Tibial nerve (tissue), 4 donors: ENCODE results near the gene LAMP1. TPM values are rescaled to one million over a fixed set of nuclear protein-coding genes. Genes with fewer than 3 reads are reported as not detected.
"Not testable (repeated sequence)": the region's sequence is repeated elsewhere in the genome, so short reads cannot be mapped to it uniquely, and the experiment has no call there.

Experiments used
- DNase-seq, 2 donors: peaks; one replicate each; pipeline ENCODE4 v3.0.0-alpha.2; 2019; ENCODE audit warnings: low spot score in 2 of 2
- H3K27ac ChIP-seq, 4 donors: fragments of 200-600 bp; sonication (generic) in 3 of 4; one replicate each; pipeline ENCODE4 v1.5.1; 2017 to 2019; ENCODE audit warnings: mild to moderate bottlenecking in 1 of 4
- H3K27me3 ChIP-seq, 2 donors: fragments of 200-600 bp; sonication (generic) in 1 of 2; one replicate each; pipeline versions ENCODE4 v1.5.1 to v1.6.0; 2017 to 2019
- H3K36me3 ChIP-seq, 3 donors: fragments of 200-600 bp; sonication (generic); one replicate each; pipeline ENCODE4 v1.5.1; 2018 to 2019
- H3K4me1 ChIP-seq, 4 donors: fragments of 200-600 bp; sonication (generic) in 3 of 4; one replicate each; pipeline ENCODE4 v1.5.1; 2017 to 2019
- H3K4me3 ChIP-seq, 4 donors: fragments of 200-600 bp; sonication (generic) in 3 of 4; one replicate each; pipeline ENCODE4 v1.5.1; 2017 to 2019; ENCODE audit warnings: mild to moderate bottlenecking in 1 of 4, moderate library complexity in 1 of 4
- H3K9me3 ChIP-seq, 4 donors: fragments of 200-600 bp; sonication (generic) in 3 of 4; one replicate each; pipeline ENCODE4 v1.5.1; 2017 to 2019
- CTCF ChIP-seq, 5 experiments: fragments of 200-600 bp in 3 of 5; fragments of 450-650 bp in 2 of 5; sonication (generic) in 3 of 5; IDR thresholded peaks; one replicate each; pipeline ENCODE4 v1.5.1; 2016 to 2019; ENCODE audit warnings: antibody characterized with exemption in 5 of 5, mild to moderate bottlenecking in 3 of 5, moderate library complexity in 2 of 5
- EP300 ChIP-seq, 2 donors: sonication (generic); formaldehyde crosslinking; IDR thresholded peaks; one replicate each; pipeline ENCODE4 v1.6.1; 2017; ENCODE audit warnings: antibody characterized with exemption in 2 of 2, mild to moderate bottlenecking in 1 of 2
- POLR2A ChIP-seq, 2 donors: fragments of 450-650 bp; IDR thresholded peaks; one replicate each; pipeline ENCODE4 v1.6.1; 2017; ENCODE audit warnings: antibody characterized with exemption in 2 of 2, mild to moderate bottlenecking in 2 of 2, moderate library complexity in 2 of 2
- WGBS, 2 donors: methylation state at CpG; one replicate each; pipeline ENCODE4 v1.1.5; 2018; 5-methylcytosine and 5-hydroxymethylcytosine counted together
- total RNA-seq, 4 donors: library from RNA; depleted of rRNA; stranded (reverse); fragments of >200 nt; gene quantifications; one replicate each; pipeline ENCODE4 v1.1.0, GENCODE V29; 2016

LAMP1 gene
- total RNA-seq, 4 donors from 2014 or later, result 114 to 166 (median 130) TPM

DNA sequence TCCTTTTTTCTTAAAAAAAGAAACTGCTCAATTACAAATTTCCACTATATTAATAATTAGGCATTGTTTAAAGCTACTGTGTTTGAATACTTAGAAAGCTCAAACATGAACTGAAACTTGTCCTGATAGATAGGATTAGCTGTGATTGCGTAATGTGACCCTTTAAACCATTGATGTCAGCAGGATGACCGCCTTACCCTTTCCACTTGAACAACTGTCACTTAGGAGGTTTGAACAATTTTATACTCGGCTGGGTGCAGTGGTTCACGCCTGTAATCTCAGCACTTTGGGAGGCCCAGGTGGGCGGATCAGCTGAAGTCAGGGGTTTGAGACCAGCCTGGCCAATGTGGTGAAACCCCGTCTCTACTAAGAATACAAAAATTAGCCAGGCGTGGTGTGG, 2.9 kb downstream of the LAMP1 start:
- H3K27ac ChIP-seq, result no peak overlapping the region
- no peak overlapping the region for H3K4me3 ChIP-seq
- 74 to 88% methylated on average over 7 of the region's 7 CpGs for WGBS, 2 donors
- H3K9me3 ChIP-seq, result no peaks in the 10 kb centered on the region
- H3K4me1 ChIP-seq, result peaks cover 0 to 55% (median 7%) of the 10 kb centered on the region in 4 donors
- DNase-seq, result no peak
- H3K36me3 ChIP-seq, result no peaks in the 10 kb centered on the region
- no peak for TF ChIP-seq EP300 (IDR thresholded peaks at IDR 0.05)
- TF ChIP-seq CTCF (IDR thresholded peaks at IDR 0.05), result no peak
- TF ChIP-seq POLR2A (IDR thresholded peaks at IDR 0.05), result no peak
- H3K27me3 ChIP-seq, result no peaks in the 10 kb centered on the region

GRCh38 chr13:113302986-113303385, 5.9 kb downstream of the LAMP1 start:
- TF ChIP-seq EP300 (IDR thresholded peaks at IDR 0.05), result no peak
- no peak for TF ChIP-seq CTCF (IDR thresholded peaks at IDR 0.05)
- no peak for TF ChIP-seq POLR2A (IDR thresholded peaks at IDR 0.05)
- Histone ChIP-seq H3K4me1 (peaks cover 0 to 43% (median 0%) of the 10 kb centered on the region in 4 donors), H3K36me3 (peaks cover 0 to 15% (median 0%) of the 10 kb centered on the region in 3 donors), H3K4me3 (no peak overlapping the region), H3K27me3 (no peaks in the 10 kb centered on the region), H3K27ac (no peak overlapping the region), H3K9me3 (no peaks in the 10 kb centered on the region)
- DNase-seq, result no peak
- WGBS, 2 donors, result 69 to 85% methylated on average over 7 of the region's 7 CpGs

DNA sequence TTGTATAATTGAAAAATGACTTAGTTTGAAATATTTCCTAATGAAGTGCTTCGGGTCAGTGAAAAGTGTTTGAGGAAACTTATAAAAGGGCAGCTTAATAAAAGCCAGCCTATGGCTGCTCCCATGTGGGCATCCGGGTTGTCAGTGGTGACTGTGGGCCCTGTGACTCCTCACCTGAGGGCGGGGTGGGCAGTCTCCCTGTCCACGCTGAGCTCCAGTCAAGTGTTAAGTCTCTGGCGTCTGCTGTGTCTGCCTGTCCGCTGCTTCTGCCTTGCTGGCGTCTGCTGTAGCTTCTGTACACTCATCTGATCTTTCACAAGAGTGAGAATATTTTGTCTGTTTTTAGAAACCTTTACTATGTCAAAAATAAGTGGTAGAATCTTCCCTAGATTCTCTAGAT, 7.1 kb downstream of the LAMP1 start:
- TF ChIP-seq EP300 (IDR thresholded peaks at IDR 0.05), result no peak
- no peak for TF ChIP-seq POLR2A (IDR thresholded peaks at IDR 0.05)
- TF ChIP-seq CTCF (IDR thresholded peaks at IDR 0.05), result no peak
- H3K27ac ChIP-seq, result no peak overlapping the region
- WGBS, 2 donors, result 88 to 89% methylated on average over 7 of the region's 7 CpGs
- no peaks in the 10 kb centered on the region for H3K9me3 ChIP-seq
- no peaks in the 10 kb centered on the region for H3K27me3 ChIP-seq
- no peak overlapping the region for H3K4me3 ChIP-seq
- H3K36me3 ChIP-seq, result peaks cover 0 to 15% (median 0%) of the 10 kb centered on the region in 3 donors
- DNase-seq, result no peak
- H3K4me1 ChIP-seq, result peaks cover 0 to 32% (median 0%) of the 10 kb centered on the region in 4 donors

GRCh38 chr13:113305208-113305607, 8.2 kb downstream of the LAMP1 start:
- Histone ChIP-seq H3K36me3 (peaks cover 0 to 24% (median 0%) of the 10 kb centered on the region in 3 donors), H3K9me3 (no peaks in the 10 kb centered on the region), H3K27me3 (no peaks in the 10 kb centered on the region), H3K4me1 (peaks cover 0 to 21% (median 0%) of the 10 kb centered on the region in 4 donors), H3K27ac (no peak overlapping the region), H3K4me3 (no peak overlapping the region)
- TF ChIP-seq EP300 (IDR thresholded peaks at IDR 0.05) (no peak), CTCF (IDR thresholded peaks at IDR 0.05) (no peak)
- 65 to 67% methylated on average over 7 of the region's 7 CpGs for WGBS, 2 donors
- no peak for DNase-seq

DNA sequence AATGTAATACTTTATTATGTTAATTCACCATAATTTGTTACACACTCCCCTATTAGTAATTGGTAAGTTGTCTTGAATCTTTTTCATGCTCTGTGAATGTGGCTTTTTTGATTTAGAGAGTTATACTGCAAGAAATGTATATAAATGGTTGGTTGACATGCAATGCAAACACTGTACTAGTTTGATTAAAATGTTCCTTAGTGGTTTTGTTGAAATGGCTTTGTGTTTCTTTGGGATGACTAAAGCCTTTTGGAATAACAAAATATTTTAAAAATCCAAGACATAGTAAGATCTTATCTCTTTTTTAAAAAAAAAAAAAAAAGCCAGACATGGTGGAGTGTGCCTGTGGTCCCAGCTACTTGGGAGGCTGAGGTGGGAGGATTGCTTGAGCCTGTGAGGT, 10.5 kb downstream of the LAMP1 start:
- Histone ChIP-seq H3K27ac (no peak overlapping the region), H3K4me1 (peaks cover 0 to 16% (median 0%) of the 10 kb centered on the region in 4 donors), H3K27me3 (no peaks in the 10 kb centered on the region), H3K9me3 (no peaks in the 10 kb centered on the region), H3K4me3 (no peak overlapping the region), H3K36me3 (peaks cover 0 to 47% (median 17%) of the 10 kb centered on the region in 3 donors)
- DNase-seq, result no peak
- TF ChIP-seq POLR2A (IDR thresholded peaks at IDR 0.05), result no peak
- TF ChIP-seq EP300 (IDR thresholded peaks at IDR 0.05), result no peak

GRCh38 chr13:113309473-113309872, 12.4 kb downstream of the LAMP1 start:
- H3K36me3 ChIP-seq, result peaks cover 0 to 52% (median 26%) of the 10 kb centered on the region in 3 donors

GRCh38 chr13:113314112-113314511, 17.1 kb downstream of the LAMP1 start:
- not testable (repeated sequence) for H3K4me1 ChIP-seq, DNase-seq
- 93 to 95% methylated on average over 14 to 20 of the region's 20 CpGs for WGBS, 2 donors

More at GRCh38 chr13:113309473-113309872, 12.4 kb downstream of the LAMP1 start:
- no peak for DNase-seq
- H3K27me3 ChIP-seq, result no peaks in the 10 kb centered on the region
- TF ChIP-seq EP300 (IDR thresholded peaks at IDR 0.05) (no peak), POLR2A (IDR thresholded peaks at IDR 0.05) (no peak), CTCF (IDR thresholded peaks at IDR 0.05) (no peak)
- H3K27ac ChIP-seq, result no peak overlapping the region
- WGBS, 2 donors, result 86 to 90% methylated on average over 6 of the region's 6 CpGs
- no peak overlapping the region for H3K4me3 ChIP-seq
- peaks cover 0 to 6% (median 0%) of the 10 kb centered on the region in 4 donors for H3K4me1 ChIP-seq
- no peaks in the 10 kb centered on the region for H3K9me3 ChIP-seq

DNA sequence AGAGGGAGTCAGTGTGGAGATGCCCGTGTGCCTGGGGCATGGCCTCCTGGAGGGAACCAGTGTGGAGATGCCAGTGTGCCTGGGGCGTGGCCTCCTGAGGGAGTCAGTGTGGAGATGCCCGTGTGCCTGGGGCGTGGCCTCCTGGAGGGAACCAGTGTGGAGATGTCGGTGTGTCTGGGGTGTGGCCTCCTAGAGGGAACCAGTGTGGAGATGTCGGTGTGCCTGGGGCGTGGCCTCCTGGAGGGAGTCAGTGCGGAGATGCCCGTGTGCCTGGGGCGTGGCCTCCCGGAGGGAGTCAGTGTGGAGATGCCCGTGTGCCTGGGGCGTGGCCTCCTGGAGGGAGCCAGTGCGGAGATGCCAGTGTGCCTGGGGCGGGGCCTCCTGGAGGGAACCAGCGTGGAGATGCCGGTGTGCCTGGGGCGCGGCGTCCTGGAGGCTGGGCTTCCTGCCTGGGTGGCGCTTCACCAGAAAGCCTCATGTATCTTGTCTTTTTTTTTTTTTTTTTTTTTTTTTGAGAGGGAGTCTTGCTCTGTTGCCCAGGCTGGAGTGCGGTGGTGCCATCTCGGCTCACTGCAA, 17.9 kb downstream of the LAMP1 start:
- not testable (repeated sequence) for DNase-seq, H3K27me3 ChIP-seq, H3K9me3 ChIP-seq, H3K27ac ChIP-seq, H3K4me1 ChIP-seq, H3K4me3 ChIP-seq
- WGBS, 2 donors, result 87 to 88% methylated on average over 23 of the region's 23 CpGs
- H3K36me3 ChIP-seq, result peaks cover 0 to 79% (median 32%) of the 10 kb centered on the region in 3 donors

More at GRCh38 chr13:113314112-113314511, 17.1 kb downstream of the LAMP1 start:
- H3K27me3 ChIP-seq, H3K9me3 ChIP-seq, H3K27ac ChIP-seq, H3K4me3 ChIP-seq: not testable (repeated sequence)
- peaks cover 0 to 77% (median 26%) of the 10 kb centered on the region in 3 donors for H3K36me3 ChIP-seq
